Neuronal stem cell (in vitro differentiated cells): ENCODE results near the gene SARDH.

Experiments
- DNase-seq: peaks from one replicate; pipeline ENCODE4 v3.0.0-alpha.2; 2013; ENCODE audit warnings: low spot score
- H2AFZ ChIP-seq: one replicate; pipeline ENCODE4 v1.6.1; 2013; ENCODE audit warnings: mild to moderate bottlenecking, low read length, inconsistent platforms
- H2AK5ac ChIP-seq: 2 replicates; pipeline ENCODE4 v1.6.1; 2013; ENCODE audit warnings: low read depth, mild to moderate bottlenecking, inconsistent platforms, low read length, moderate library complexity, mixed read lengths
- H2BK120ac ChIP-seq: 2 replicates; pipeline ENCODE4 v1.6.1; 2013; ENCODE audit warnings: low read depth, mild to moderate bottlenecking, inconsistent platforms, low read length, moderate library complexity, mixed read lengths
- H2BK12ac ChIP-seq: one replicate; pipeline ENCODE4 v1.6.1; 2013; ENCODE audit warnings: low read length, inconsistent platforms
- H2BK15ac ChIP-seq: 2 replicates; pipeline ENCODE4 v1.6.1; 2013; ENCODE audit warnings: mild to moderate bottlenecking, low read length, inconsistent platforms, mixed read lengths
- H2BK5ac ChIP-seq: one replicate; pipeline ENCODE4 v1.6.1; 2013; ENCODE audit warnings: inconsistent platforms, mild to moderate bottlenecking, low read length, moderate library complexity
- H3K14ac ChIP-seq: one replicate; pipeline ENCODE4 v1.6.1; 2013; ENCODE audit warnings: low read length, inconsistent platforms
- H3K18ac ChIP-seq: 2 replicates; pipeline ENCODE4 v1.6.1; 2013; ENCODE audit warnings: low read length, inconsistent platforms
- H3K23ac ChIP-seq: 2 replicates; pipeline ENCODE4 v1.6.1; 2013; ENCODE audit warnings: low read depth, mild to moderate bottlenecking, mixed read lengths, low read length, inconsistent platforms; ENCODE audit not compliant: poor library complexity
- H3K27ac ChIP-seq: replicated peaks from 3 replicates; pipeline ENCODE4 v1.5.1; 2013; ENCODE audit warnings: low read length, inconsistent platforms
- H3K27me3 ChIP-seq, 3 experiments: 2 replicates each; pipeline ENCODE4 v1.6.1; 2013; ENCODE audit warnings: low read length in 3 of 3, mild to moderate bottlenecking in 2 of 3, inconsistent platforms in 1 of 3, low read depth in 1 of 3, mixed read lengths in 1 of 3, moderate library complexity in 1 of 3; ENCODE audit not compliant: control insufficient read depth in 3 of 3, insufficient read depth in 3 of 3
- H3K36me3 ChIP-seq, 2 donors: replicated peaks in 1 of 2; 2 replicates each; pipeline ENCODE4 v1.6.1; 2013; ENCODE audit warnings: low read length in 2 of 2; ENCODE audit not compliant: control insufficient read depth in 2 of 2, insufficient read depth in 2 of 2
- H3K4ac ChIP-seq: 2 replicates; pipeline ENCODE4 v1.6.1; 2013; ENCODE audit warnings: inconsistent platforms, mild to moderate bottlenecking, low read length, moderate library complexity
- H3K4me1 ChIP-seq, 2 donors: 1 replicate in 1 of 2; 2 replicates in 1 of 2; pipeline ENCODE4 v1.6.1; 2013; ENCODE audit warnings: low read length in 2 of 2, low read depth in 1 of 2; ENCODE audit not compliant: control insufficient read depth in 2 of 2, insufficient read depth in 1 of 2
- H3K4me2 ChIP-seq: one replicate; pipeline ENCODE4 v1.6.1; 2013; ENCODE audit warnings: mild to moderate bottlenecking, low read length, inconsistent platforms; ENCODE audit not compliant: insufficient read depth, poor library complexity, severe bottlenecking
- H3K4me3 ChIP-seq, 2 donors: 2 replicates each; pipeline ENCODE4 v1.5.1; 2013; ENCODE audit warnings: low read length in 2 of 2, mild to moderate bottlenecking in 2 of 2, inconsistent platforms in 1 of 2, moderate library complexity in 1 of 2
- H3K79me1 ChIP-seq: one replicate; pipeline ENCODE4 v1.6.1; 2013; ENCODE audit warnings: low read depth, mild to moderate bottlenecking, inconsistent platforms, low read length, moderate library complexity
- H3K9ac ChIP-seq: one replicate; pipeline ENCODE4 v1.6.1; 2013; ENCODE audit warnings: mild to moderate bottlenecking, low read depth, low read length, inconsistent platforms; ENCODE audit not compliant: poor library complexity
- H3K9me3 ChIP-seq, 2 donors: replicated peaks in 1 of 2; 2 replicates each; pipeline versions ENCODE3 to v1.6.1; 2013; ENCODE audit warnings: low read length in 2 of 2, mild to moderate bottlenecking in 2 of 2, inconsistent platforms in 1 of 2, low read depth in 1 of 2, mixed read lengths in 1 of 2, moderate library complexity in 1 of 2; ENCODE audit not compliant: control insufficient read depth in 2 of 2, insufficient read depth in 1 of 2
- H4K8ac ChIP-seq: one replicate; pipeline ENCODE4 v1.6.1; 2013; ENCODE audit warnings: low read depth, mild to moderate bottlenecking, inconsistent platforms, low read length, moderate library complexity
- H4K91ac ChIP-seq: one replicate; pipeline ENCODE4 v1.6.1; 2013; ENCODE audit warnings: low read length, low read depth, mild to moderate bottlenecking, inconsistent platforms; ENCODE audit not compliant: poor library complexity
- WGBS, 2 donors: extraction: QIAGEN DNeasy Blood & Tissue Kit; methylation state at CpG; one replicate each; pipeline ENCODE4 v1.1.7; 2013; ENCODE audit warnings: missing lambda C conversion rate in 2 of 2, mixed read lengths in 1 of 2; ENCODE audit not compliant: insufficient read length in 2 of 2, insufficient replicate concordance in 1 of 2; ENCODE audit errors: extremely low coverage in 2 of 2; 5-methylcytosine and 5-hydroxymethylcytosine counted together

The SARDH gene

GRCh38 chr9:133706307-133707050 is 31.7 kb downstream of the SARDH start:
- Histone ChIP-seq H3K9me3 (no peaks in the 10 kb centered on the region), H3K36me3 (no peaks in the 10 kb centered on the region), H3K4me1 (peaks cover 8 to 14% of the 10 kb centered on the region in 2 donors), H3K18ac (peak overlapping the region; percentile 8), H3K9ac (no peak overlapping the region), H3K27ac (no peak overlapping the region), H2BK15ac (no peak overlapping the region), H2AFZ (no peak overlapping the region), H2BK12ac (no peak overlapping the region), H2BK5ac (no peak overlapping the region), H3K79me1 (peaks cover 2% of the 10 kb centered on the region), H3K4me3 (no peak overlapping the region), H3K14ac (peak overlapping the region; percentile 79), H3K23ac (no peak overlapping the region), H3K4ac (no peak overlapping the region), H2AK5ac (no peak overlapping the region), H4K91ac (no peak overlapping the region), H3K27me3 (no peaks in the 10 kb centered on the region), H4K8ac (no peak overlapping the region), H3K4me2 (no peak overlapping the region), H2BK120ac (no peak overlapping the region)
- no peak for DNase-seq
- no CpG with 5 or more reads among the region's 12 CpGs for WGBS, 2 donors

DNA sequence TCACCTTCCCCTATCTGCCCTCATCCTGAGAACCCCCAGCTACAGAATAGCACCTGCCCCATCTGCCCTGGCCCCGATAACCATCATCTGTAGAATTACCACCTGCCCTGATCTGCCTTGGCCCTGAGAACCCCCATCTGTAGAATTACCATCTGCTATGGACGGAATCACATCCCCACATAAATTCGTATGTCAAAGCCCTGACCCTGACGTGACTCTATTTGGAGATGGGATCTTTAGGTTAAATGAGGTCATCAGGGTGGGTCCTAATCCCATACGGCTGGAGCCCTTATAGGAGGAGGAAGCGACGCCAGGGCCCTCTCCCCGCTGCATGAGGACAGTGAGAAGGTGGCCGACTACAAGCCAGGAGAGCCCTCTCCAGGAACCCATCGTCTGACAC is 32.6 kb downstream of the SARDH start:
- Histone ChIP-seq H2AFZ (no peak overlapping the region), H3K4me1 (peaks cover 8 to 14% of the 10 kb centered on the region in 2 donors), H3K4me2 (no peak overlapping the region), H2BK5ac (no peak overlapping the region), H3K27me3 (no peaks in the 10 kb centered on the region), H2AK5ac (no peak overlapping the region), H3K4me3 (no peak overlapping the region), H2BK15ac (no peak overlapping the region), H3K27ac (no peak overlapping the region), H3K36me3 (no peaks in the 10 kb centered on the region), H4K91ac (no peak overlapping the region), H3K18ac (no peak overlapping the region), H3K9ac (no peak overlapping the region), H3K9me3 (no peaks in the 10 kb centered on the region), H3K14ac (no peak overlapping the region), H3K23ac (no peak overlapping the region), H3K4ac (no peak overlapping the region), H3K79me1 (peaks cover 2% of the 10 kb centered on the region), H2BK12ac (no peak overlapping the region), H4K8ac (no peak overlapping the region), H2BK120ac (no peak overlapping the region)
- WGBS, 2 donors: no CpG with 5 or more reads among the region's 10 CpGs
- DNase-seq: no peak

- no peak for DNase-seq
- no peak overlapping the region for H3K4ac ChIP-seq
- no peak overlapping the region for H3K27ac ChIP-seq
- peaks cover 2% of the 10 kb centered on the region for H3K79me1 ChIP-seq
- H2BK120ac ChIP-seq: no peak overlapping the region
- no peak overlapping the region for H2AFZ ChIP-seq
- no peak overlapping the region for H2BK15ac ChIP-seq
- H3K27me3 ChIP-seq: no peaks in the 10 kb centered on the region
- H3K36me3 ChIP-seq: no peaks in the 10 kb centered on the region
- H4K8ac ChIP-seq: no peak overlapping the region
- H3K4me2 ChIP-seq: no peak overlapping the region
- H2BK12ac ChIP-seq: no peak overlapping the region
- peak overlapping the region; percentile 60 for H2AK5ac ChIP-seq
- no peak overlapping the region for H2BK5ac ChIP-seq
- H3K9ac ChIP-seq: no peak overlapping the region
- no peak overlapping the region for H4K91ac ChIP-seq
- H3K14ac ChIP-seq: no peak overlapping the region
- H3K9me3 ChIP-seq: no peaks in the 10 kb centered on the region
- H3K4me3 ChIP-seq: no peak overlapping the region
- H3K4me1 ChIP-seq: peaks cover 8 to 14% of the 10 kb centered on the region in 2 donors
- peak overlapping the region; percentile 7 for H3K18ac ChIP-seq
- peak overlapping the region; percentile 52 for H3K23ac ChIP-seq
- WGBS, 2 donors: no CpG with 5 or more reads among the region's 23 CpGs
Measured at GRCh38 chr9:133704711-133705181, 33.4 kb downstream of the SARDH start.

DNA sequence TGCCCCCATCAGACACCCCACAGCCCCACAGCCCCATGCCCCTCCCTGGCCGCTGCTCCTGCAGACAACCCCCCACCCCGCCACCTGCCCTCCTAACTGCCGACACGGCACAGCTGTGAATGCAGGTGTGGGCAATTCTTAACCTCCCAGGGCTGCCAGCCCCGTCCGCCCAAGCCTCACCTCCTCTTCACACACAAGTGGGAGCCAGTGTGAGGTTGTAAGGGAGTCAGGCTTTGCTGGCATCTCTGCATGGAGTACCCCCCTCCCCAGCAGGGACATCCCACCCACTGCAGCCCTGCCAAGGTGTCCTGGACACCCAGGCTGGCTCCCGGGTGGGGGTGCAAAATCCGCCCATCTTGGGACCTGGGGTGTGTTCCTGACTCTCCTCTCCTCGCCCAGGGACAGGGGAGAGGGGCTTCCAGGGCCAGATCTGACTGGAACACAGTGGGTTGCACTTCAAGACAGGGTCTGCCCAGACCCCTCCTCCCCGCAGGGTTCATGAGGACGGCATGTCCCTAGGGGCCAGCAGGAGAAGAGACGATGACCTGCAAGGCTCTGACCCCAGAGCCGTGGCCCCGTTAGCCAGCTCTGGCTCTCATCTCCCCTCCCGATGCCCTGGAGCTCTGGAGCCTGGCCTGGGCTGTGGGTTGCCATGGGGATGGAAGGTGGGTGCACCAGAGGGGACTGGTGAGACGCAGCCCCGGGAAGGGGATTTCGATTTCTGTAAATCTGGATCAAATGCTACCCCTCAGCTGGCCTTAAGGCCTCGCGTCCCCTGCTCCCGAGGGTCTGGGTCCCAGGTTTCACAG is 34.4 kb downstream of the SARDH start:
- Histone ChIP-seq H2BK120ac (no peak overlapping the region), H2BK5ac (peak overlapping the region; percentile 46), H3K27me3 (no peaks in the 10 kb centered on the region), H2AK5ac (peak overlapping the region; percentile 83), H2AFZ (no peak overlapping the region), H3K4me2 (no peak overlapping the region), H3K9ac (no peak overlapping the region), H4K8ac (no peak overlapping the region), H3K36me3 (no peaks in the 10 kb centered on the region), H3K4ac (no peak overlapping the region), H3K9me3 (no peaks in the 10 kb centered on the region), H3K4me1 (peaks cover 5 to 14% of the 10 kb centered on the region in 2 donors), H3K27ac (no peak overlapping the region), H3K14ac (no peak overlapping the region), H3K23ac (no peak overlapping the region), H3K4me3 (no peak overlapping the region), H3K79me1 (peaks cover 2% of the 10 kb centered on the region), H2BK12ac (peak overlapping the region; percentile 44), H2BK15ac (peak overlapping the region; percentile 40), H4K91ac (no peak overlapping the region), H3K18ac (peak overlapping the region; percentile 67)
- no CpG with 5 or more reads among the region's 21 CpGs for WGBS, 2 donors
- no peak for DNase-seq
